Activated CD8-positive, alpha-beta memory T cell treated with anti-CD3 and anti-CD28 coated beads for 36 hours (primary cell): ENCODE measurements around the gene TNRC6C. TPM values are rescaled to one million over a fixed set of nuclear protein-coding genes. Genes with fewer than 3 reads are reported as not detected.

Experiments
- CTCF ChIA-PET: fragments of 350-600 bp; sonication (Branson Sonifier 250); formaldehyde crosslinking; loops from one replicate; lab custom pipeline; 2021; ENCODE audit warnings: antibody characterized with exemption; lab: Charles Lee
- POLR2A ChIA-PET: fragments of 350-600 bp; sonication (Branson Sonifier 250); formaldehyde crosslinking; loops from one replicate; lab custom pipeline; 2021; ENCODE audit warnings: antibody characterized with exemption; lab: Charles Lee
- total RNA-seq, 2 experiments: library from RNA; stranded (reverse); gene quantifications; one replicate each; pipeline ENCODE4 v1.2.3, GENCODE V29; 2021

Gene TNRC6C
- total RNA-seq, 2 experiments from 2014 or later = 17.9 to 21.0 TPM

- ChIA-PET POLR2A (interaction anchor here (1.0 to 1.8 kb wide), 4 partner anchors 8 to 16 kb away, joined by 3 to 8 read pairs (median 6); no protein-coding TSS in a partner anchor), CTCF (interaction anchor here (1.0 to 10.0 kb wide), 3 partner anchors 10 to 39 kb away, joined by 3 to 62 read pairs (median 5); no protein-coding TSS in a partner anchor)
These were observed 172.1 kb downstream of the TNRC6C start, which contains the start of gene TMC8 for GRCh38 chr17:78130437-78131101. Gene TMC8 (plus strand): TSS chr17:78130771. CDS start chr17:78131589, 818 bp downstream.

GRCh38 chr17:78131172-78132083, 172.9 kb downstream of the TNRC6C start:
- CTCF ChIA-PET = interaction anchor here (1.0 to 10.0 kb wide), 4 partner anchors 9 to 38 kb away, joined by 3 to 62 read pairs (median 4); no protein-coding TSS in a partner anchor
- POLR2A ChIA-PET = interaction anchor here (1.0 to 1.8 kb wide), 4 partner anchors 7 to 17 kb away, joined by 3 to 8 read pairs (median 6); no protein-coding TSS in a partner anchor

- CTCF ChIA-PET = interaction anchor here (1.4 kb wide), 1 partner anchor 10 kb away, joined by 4 read pairs; no protein-coding TSS in a partner anchor
- POLR2A ChIA-PET = no interaction called here
These were observed 173.7 kb downstream of the TNRC6C start for GRCh38 chr17:78132084-78132676.

GRCh38 chr17:78132767-78133178, 174.3 kb downstream of the TNRC6C start:
- CTCF ChIA-PET = interaction anchor here (7.9 kb wide), 1 partner anchor 20 kb away, joined by 65 read pairs; no protein-coding TSS in a partner anchor
- POLR2A ChIA-PET = no interaction called here

GRCh38 chr17:78133179-78133951, 174.9 kb downstream of the TNRC6C start:
- POLR2A ChIA-PET = interaction anchor here (0.6 to 1.3 kb wide), 3 partner anchors 9 to 206 kb away, joined by 3 to 10 read pairs (median 7); no protein-coding TSS in a partner anchor
- CTCF ChIA-PET = interaction anchor here (0.6 to 7.9 kb wide), 5 partner anchors 7 to 20 kb away, joined by 3 to 68 read pairs (median 6); no protein-coding TSS in a partner anchor

GRCh38 chr17:78133971-78134898, 175.7 kb downstream of the TNRC6C start:
- POLR2A ChIA-PET = interaction anchor here (0.6 to 1.3 kb wide), 4 partner anchors 8 to 205 kb away, joined by 3 to 10 read pairs (median 6); no protein-coding TSS in a partner anchor
- CTCF ChIA-PET = interaction anchor here (0.6 to 7.9 kb wide), 13 partner anchors 8 to 72 kb away, joined by 3 to 68 read pairs (median 4); partner anchors contain the start of genes AFMID and TK1

- ChIA-PET CTCF (interaction anchor here (0.6 to 7.9 kb wide), 12 partner anchors 9 to 71 kb away, joined by 3 to 68 read pairs (median 4); partner anchors contain the start of genes AFMID and TK1), POLR2A (interaction anchor here (1.1 kb wide), 1 partner anchor 10 kb away, joined by 4 read pairs; no protein-coding TSS in a partner anchor)
These were observed 176.4 kb downstream of the TNRC6C start for GRCh38 chr17:78134899-78135385.

- ChIA-PET CTCF (interaction anchor here (1.0 to 7.9 kb wide), 8 partner anchors 8 to 51 kb away, joined by 3 to 68 read pairs (median 8); partner anchors contain the start of genes AFMID and TK1), POLR2A (no interaction called here)
These were observed 177.5 kb downstream of the TNRC6C start for GRCh38 chr17:78135858-78136500.

GRCh38 chr17:78137392-78138203, 179.1 kb downstream of the TNRC6C start:
- ChIA-PET POLR2A (interaction anchor here (1.1 to 1.5 kb wide), 3 partner anchors 7 to 12 kb away, joined by 6 read pairs; partner anchors contain the start of gene TMC8), CTCF (interaction anchor here (0.5 to 7.9 kb wide), 12 partner anchors 9 to 1896 kb away, joined by 3 to 68 read pairs (median 4); no protein-coding TSS in a partner anchor)

GRCh38 chr17:78138204-78139060, 179.9 kb downstream of the TNRC6C start:
- ChIA-PET POLR2A (interaction anchor here (1.1 to 1.5 kb wide), 3 partner anchors 8 to 13 kb away, joined by 6 read pairs; partner anchors contain the start of gene TMC8), CTCF (interaction anchor here (0.6 to 7.9 kb wide), 9 partner anchors 8 to 1895 kb away, joined by 3 to 68 read pairs (median 4); no protein-coding TSS in a partner anchor)

- ChIA-PET POLR2A (interaction anchor here (0.8 to 2.0 kb wide), 5 partner anchors 9 to 47 kb away, joined by 3 to 7 read pairs (median 5); partner anchors contain the start of genes TK1 and TMC8), CTCF (interaction anchor here (0.6 to 7.9 kb wide), 5 partner anchors 13 to 1788 kb away, joined by 3 to 65 read pairs (median 4); partner anchors contain the start of gene TK1)
These were observed 181.3 kb downstream of the TNRC6C start for GRCh38 chr17:78139861-78140168.

- ChIA-PET POLR2A (interaction anchor here (0.6 to 2.0 kb wide), 7 partner anchors 10 to 52 kb away, joined by 3 to 7 read pairs (median 4); partner anchors contain the start of genes TK1 and TMC8), CTCF (interaction anchor here (0.6 to 7.9 kb wide), 5 partner anchors 14 to 1789 kb away, joined by 3 to 65 read pairs (median 4); partner anchors contain the start of gene TK1)
These were observed 181.9 kb downstream of the TNRC6C start for GRCh38 chr17:78140169-78141051.
